Activated T-helper 1 cell treated with anti-CD3 and anti-CD28 coated beads, Interleukin-2, amount 50 U/mL, for 16 hours (primary cell): ENCODE data around the gene SOD3.

Source experiments
- DNase-seq, 2 donors: peaks; one replicate each; pipeline ENCODE4 v3.0.0-alpha.2; 2020; ENCODE audit warnings: low read depth in 1 of 2, low spot score in 1 of 2

The SOD3 gene

GRCh38 chr4:24794916-24795665 is at the start of gene SOD3:
SOD3 (plus strand) TSS chr4:24795573; CDS start chr4:24799522, 3,949 bp downstream.
- DNase-seq: no peak

GRCh38 chr4:24747234-24747975 is 48.0 kb upstream of the SOD3 start:
- DNase-seq: no peak

- DNase-seq: no peak
Measured at GRCh38 chr4:24748023-24748422, 47.4 kb upstream of the SOD3 start.

- no peak for DNase-seq
Measured at GRCh38 chr4:24748758-24749350, 46.5 kb upstream of the SOD3 start.

GRCh38 chr4:24750106-24750505 is 45.3 kb upstream of the SOD3 start:
- DNase-seq: no peak

GRCh38 chr4:24751926-24752539 is 43.3 kb upstream of the SOD3 start:
- no peak for DNase-seq

- no peak for DNase-seq
Measured at GRCh38 chr4:24753519-24753918, 41.9 kb upstream of the SOD3 start.

- DNase-seq: no peak
Measured at GRCh38 chr4:24754571-24754970, 40.8 kb upstream of the SOD3 start.

GRCh38 chr4:24763631-24764297 is 31.6 kb upstream of the SOD3 start:
- DNase-seq: no peak

GRCh38 chr4:24764345-24764744 is 31.0 kb upstream of the SOD3 start:
- DNase-seq: no peak

- DNase-seq: no peak
Measured at GRCh38 chr4:24765376-24765988, 29.9 kb upstream of the SOD3 start.

GRCh38 chr4:24768006-24768405 is 27.4 kb upstream of the SOD3 start:
- DNase-seq: no peak

GRCh38 chr4:24768604-24769003 is 26.8 kb upstream of the SOD3 start:
- DNase-seq: no peak

GRCh38 chr4:24769571-24769970 is 25.8 kb upstream of the SOD3 start:
- DNase-seq: no peak

GRCh38 chr4:24770032-24770584 is 25.3 kb upstream of the SOD3 start:
- no peak for DNase-seq

- DNase-seq: no peak
Measured at GRCh38 chr4:24770667-24771066, 24.7 kb upstream of the SOD3 start.

GRCh38 chr4:24771241-24771640 is 24.1 kb upstream of the SOD3 start:
- no peak for DNase-seq

GRCh38 chr4:24772061-24772705 is 23.2 kb upstream of the SOD3 start:
- DNase-seq: no peak

GRCh38 chr4:24772952-24773351 is 22.4 kb upstream of the SOD3 start:
- DNase-seq: no peak

GRCh38 chr4:24774452-24774851 is 20.9 kb upstream of the SOD3 start:
- no peak for DNase-seq
